Upper lobe of right lung (tissue), 1 donor: Measurements from ENCODE around the gene NPPC. TPM values are rescaled to one million over a fixed set of nuclear protein-coding genes. Genes with fewer than 3 reads are reported as not detected.

Experiments
- ATAC-seq: fragments of 200-7000 bp; cut with Tn5 transposase; one replicate; pipeline ENCODE4 v1.9.1; 2020; ENCODE audit warnings: mild to moderate bottlenecking, moderate library complexity
- DNase-seq: peaks from one replicate; pipeline ENCODE4 v3.0.0-alpha.2; 2020
- H3K27ac ChIP-seq: fragments of 200-600 bp; one replicate; pipeline ENCODE4 v1.8.0; 2022
- H3K27me3 ChIP-seq: fragments of 200-600 bp; one replicate; pipeline ENCODE4 v1.8.0; 2022; ENCODE audit warnings: mild to moderate bottlenecking
- H3K36me3 ChIP-seq: fragments of 200-600 bp; one replicate; pipeline ENCODE4 v1.8.0; 2022
- H3K4me1 ChIP-seq: fragments of 200-600 bp; one replicate; pipeline ENCODE4 v1.8.0; 2022
- H3K4me3 ChIP-seq: fragments of 200-600 bp; one replicate; pipeline ENCODE4 v1.8.0; 2022; ENCODE audit warnings: mild to moderate bottlenecking
- H3K9me3 ChIP-seq: fragments of 200-600 bp; one replicate; pipeline ENCODE4 v1.8.0; 2022
- intact Hi-C: fragments of 100-400 bp; cut with DNase I; formaldehyde crosslinking; loops from one replicate; pipeline ENCODE4 v1.11.0; 2022
- microRNA-seq: library from miRNA; unstranded; fragments of <30 nt; microRNA quantifications from one replicate; pipeline ENCODE4 v1.2.0, GENCODE V29; 2020; ENCODE audit warnings: borderline microRNAs expressed
- total RNA-seq: library from RNA; stranded (reverse); fragmentation: NEBNext Ultra II Directional; extraction: Animal tissue kit (Norgen Biotek cat#: 25700); gene quantifications from one replicate; pipeline ENCODE4 v1.2.1, GENCODE V29; 2021
- TF ChIP-seq, protein P1 (sequence below): fragments of 200-600 bp; IDR thresholded peaks from one replicate; pipeline ENCODE4 v1.8.0; 2022; ENCODE audit warnings: antibody characterized with exemption
- donor health status: DM: no; HTN: yes; CAD: no; lungs with severe emphysema.

The NPPC gene
- total RNA-seq, 1 donor from 2014 or later: not detected

DNA sequence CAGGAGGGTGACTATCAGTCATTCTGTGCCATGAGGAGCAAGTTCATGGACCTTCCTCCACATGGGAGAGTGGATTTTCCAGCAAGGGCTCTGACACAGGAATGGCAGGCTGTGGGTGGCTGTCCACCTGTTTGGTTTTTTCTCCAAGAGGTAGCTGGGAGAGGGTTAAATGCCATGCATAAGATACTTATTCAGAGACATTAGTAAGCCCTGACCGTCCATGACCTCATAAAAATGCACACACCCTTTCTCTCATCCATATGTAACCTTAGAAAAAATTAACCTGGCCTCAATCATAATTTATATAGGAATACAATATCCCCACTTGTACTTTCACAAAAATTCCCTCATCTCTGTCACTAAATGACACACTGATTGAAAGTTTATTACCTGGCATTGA lies 51.3 kb downstream of the NPPC start:
- Histone ChIP-seq H3K27me3 (peaks cover 13% of the 10 kb centered on the region), H3K9me3 (no peaks in the 10 kb centered on the region), H3K36me3 (no peaks in the 10 kb centered on the region), H3K27ac (no peak overlapping the region), H3K4me1 (no peaks in the 10 kb centered on the region), H3K4me3 (no peak overlapping the region)
- TF ChIP-seq, protein P1, sequence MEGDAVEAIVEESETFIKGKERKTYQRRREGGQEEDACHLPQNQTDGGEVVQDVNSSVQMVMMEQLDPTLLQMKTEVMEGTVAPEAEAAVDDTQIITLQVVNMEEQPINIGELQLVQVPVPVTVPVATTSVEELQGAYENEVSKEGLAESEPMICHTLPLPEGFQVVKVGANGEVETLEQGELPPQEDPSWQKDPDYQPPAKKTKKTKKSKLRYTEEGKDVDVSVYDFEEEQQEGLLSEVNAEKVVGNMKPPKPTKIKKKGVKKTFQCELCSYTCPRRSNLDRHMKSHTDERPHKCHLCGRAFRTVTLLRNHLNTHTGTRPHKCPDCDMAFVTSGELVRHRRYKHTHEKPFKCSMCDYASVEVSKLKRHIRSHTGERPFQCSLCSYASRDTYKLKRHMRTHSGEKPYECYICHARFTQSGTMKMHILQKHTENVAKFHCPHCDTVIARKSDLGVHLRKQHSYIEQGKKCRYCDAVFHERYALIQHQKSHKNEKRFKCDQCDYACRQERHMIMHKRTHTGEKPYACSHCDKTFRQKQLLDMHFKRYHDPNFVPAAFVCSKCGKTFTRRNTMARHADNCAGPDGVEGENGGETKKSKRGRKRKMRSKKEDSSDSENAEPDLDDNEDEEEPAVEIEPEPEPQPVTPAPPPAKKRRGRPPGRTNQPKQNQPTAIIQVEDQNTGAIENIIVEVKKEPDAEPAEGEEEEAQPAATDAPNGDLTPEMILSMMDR: no peak
- DNase-seq: no peak
- intact Hi-C loops: no loop called here
- ATAC-seq: no peak

Small RNAs within 50 kb of the gene (microRNA-seq; reads per million reads assigned to microRNA genes)
- gene MIR1471: not detected

Other genes starting within 250 kb of the NPPC start
- 744 TPM for gene PTMA, start 217.9 kb downstream of the NPPC start, total RNA-seq
- gene PDE6D, start 145.1 kb downstream of the NPPC start, total RNA-seq: 18.7 TPM
- 34.8 TPM for gene COPS7B, start 140.0 kb downstream of the NPPC start, total RNA-seq
- 35.8 TPM for gene DIS3L2, start 35.3 kb upstream of the NPPC start, total RNA-seq